Measurements from ENCODE around the gene ARSG. TPM values are rescaled to one million over a fixed set of nuclear protein-coding genes. Genes with fewer than 3 reads are reported as not detected.

ARSG gene
- polyA plus RNA-seq, 1 of the 3 experiments (the other 2 are of a cell fraction), result 0.41 TPM

DNA sequence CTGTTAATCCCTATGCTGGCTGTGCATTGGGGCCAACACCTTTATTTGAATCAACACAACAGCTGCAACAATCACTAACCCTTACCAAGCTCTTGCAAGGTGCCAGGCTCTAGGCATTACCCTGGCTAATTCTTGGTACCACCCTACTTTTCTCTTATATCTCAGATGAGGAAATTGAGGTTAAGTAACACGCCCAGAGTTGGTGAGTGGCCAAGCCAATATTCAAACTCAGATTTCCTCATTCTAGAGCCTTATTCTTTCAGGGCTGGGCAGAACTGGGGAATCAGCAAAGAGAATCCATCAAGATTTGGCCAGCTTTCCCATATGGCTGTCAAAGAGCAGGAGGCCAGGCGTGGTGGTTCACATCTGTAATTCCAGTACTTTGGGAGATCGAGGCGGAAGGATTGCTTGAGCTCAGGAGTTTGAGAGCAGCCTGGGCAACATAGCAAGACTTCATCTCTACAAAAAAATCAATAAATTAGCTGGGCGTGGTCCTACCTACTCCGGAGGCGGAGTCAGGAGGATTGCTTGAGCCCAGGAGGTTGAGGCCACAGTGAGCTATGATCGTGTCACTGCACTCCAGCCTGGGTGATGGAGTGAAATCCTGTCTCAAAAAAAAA is 23.7 kb downstream of the ARSG start:
- POLR2A ChIA-PET, result interaction anchor here (0.6 kb wide), 1 partner anchor 284 kb away, joined by 3 read pairs; no protein-coding TSS in a partner anchor
- CTCF ChIA-PET, result interaction anchor here (0.8 to 2.2 kb wide), 4 partner anchors 12 to 196 kb away, joined by 3 to 6 read pairs (median 4); no protein-coding TSS in a partner anchor

DNA sequence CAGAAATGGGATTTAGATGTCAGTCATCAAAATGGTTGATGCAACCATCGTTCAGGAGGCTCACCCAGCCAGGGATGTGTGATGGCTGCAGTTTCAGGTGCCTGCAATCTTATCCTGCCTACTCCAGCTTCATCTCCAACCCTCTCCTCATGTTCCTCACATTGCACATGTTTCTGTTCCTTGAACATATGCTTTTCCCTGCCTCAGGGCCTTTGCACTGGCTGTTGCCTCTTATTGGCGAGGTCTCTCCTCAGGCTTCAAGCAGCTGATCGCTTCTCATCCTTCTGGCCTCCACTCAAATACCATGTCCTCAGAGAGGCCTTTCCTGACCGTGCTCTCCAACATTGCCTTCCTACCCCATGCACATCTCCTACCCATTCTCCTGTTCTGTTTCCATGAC is 24.6 kb downstream of the ARSG start:
- no peaks in the 10 kb centered on the region for H4K20me1 ChIP-seq (ENCODE audit: insufficient read depth)
- no peaks in the 10 kb centered on the region for H3K36me3 ChIP-seq (replicated peaks in 1 of 2; ENCODE audit: control insufficient read depth in 1 of 2, insufficient read depth in 2 of 2, low read length in 1 of 2)
- no peaks in the 10 kb centered on the region for H3K9me3 ChIP-seq
- no peak for TF ChIP-seq RFX5 (IDR thresholded peaks at IDR 0.05; ENCODE audit: low read length)
- no peak for TF ChIP-seq YY1 (IDR thresholded peaks at IDR 0.05; ENCODE audit: low read depth)
- TF ChIP-seq POLR2AphosphoS5 (IDR thresholded peaks at IDR 0.05; ENCODE audit: low read depth, low read length), result no peak
- no peak for TF ChIP-seq SMC3 (IDR thresholded peaks at IDR 0.05; ENCODE audit: low read depth, low read length)
- TF ChIP-seq, protein P1, sequence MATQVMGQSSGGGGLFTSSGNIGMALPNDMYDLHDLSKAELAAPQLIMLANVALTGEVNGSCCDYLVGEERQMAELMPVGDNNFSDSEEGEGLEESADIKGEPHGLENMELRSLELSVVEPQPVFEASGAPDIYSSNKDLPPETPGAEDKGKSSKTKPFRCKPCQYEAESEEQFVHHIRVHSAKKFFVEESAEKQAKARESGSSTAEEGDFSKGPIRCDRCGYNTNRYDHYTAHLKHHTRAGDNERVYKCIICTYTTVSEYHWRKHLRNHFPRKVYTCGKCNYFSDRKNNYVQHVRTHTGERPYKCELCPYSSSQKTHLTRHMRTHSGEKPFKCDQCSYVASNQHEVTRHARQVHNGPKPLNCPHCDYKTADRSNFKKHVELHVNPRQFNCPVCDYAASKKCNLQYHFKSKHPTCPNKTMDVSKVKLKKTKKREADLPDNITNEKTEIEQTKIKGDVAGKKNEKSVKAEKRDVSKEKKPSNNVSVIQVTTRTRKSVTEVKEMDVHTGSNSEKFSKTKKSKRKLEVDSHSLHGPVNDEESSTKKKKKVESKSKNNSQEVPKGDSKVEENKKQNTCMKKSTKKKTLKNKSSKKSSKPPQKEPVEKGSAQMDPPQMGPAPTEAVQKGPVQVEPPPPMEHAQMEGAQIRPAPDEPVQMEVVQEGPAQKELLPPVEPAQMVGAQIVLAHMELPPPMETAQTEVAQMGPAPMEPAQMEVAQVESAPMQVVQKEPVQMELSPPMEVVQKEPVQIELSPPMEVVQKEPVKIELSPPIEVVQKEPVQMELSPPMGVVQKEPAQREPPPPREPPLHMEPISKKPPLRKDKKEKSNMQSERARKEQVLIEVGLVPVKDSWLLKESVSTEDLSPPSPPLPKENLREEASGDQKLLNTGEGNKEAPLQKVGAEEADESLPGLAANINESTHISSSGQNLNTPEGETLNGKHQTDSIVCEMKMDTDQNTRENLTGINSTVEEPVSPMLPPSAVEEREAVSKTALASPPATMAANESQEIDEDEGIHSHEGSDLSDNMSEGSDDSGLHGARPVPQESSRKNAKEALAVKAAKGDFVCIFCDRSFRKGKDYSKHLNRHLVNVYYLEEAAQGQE (IDR thresholded peaks at IDR 0.05; ENCODE audit: low read depth, low read length), result no peak
- no peak for TF ChIP-seq FOXJ3 (CRISPR knock-in tag; IDR thresholded peaks at IDR 0.05)
- TF ChIP-seq, protein P2, sequence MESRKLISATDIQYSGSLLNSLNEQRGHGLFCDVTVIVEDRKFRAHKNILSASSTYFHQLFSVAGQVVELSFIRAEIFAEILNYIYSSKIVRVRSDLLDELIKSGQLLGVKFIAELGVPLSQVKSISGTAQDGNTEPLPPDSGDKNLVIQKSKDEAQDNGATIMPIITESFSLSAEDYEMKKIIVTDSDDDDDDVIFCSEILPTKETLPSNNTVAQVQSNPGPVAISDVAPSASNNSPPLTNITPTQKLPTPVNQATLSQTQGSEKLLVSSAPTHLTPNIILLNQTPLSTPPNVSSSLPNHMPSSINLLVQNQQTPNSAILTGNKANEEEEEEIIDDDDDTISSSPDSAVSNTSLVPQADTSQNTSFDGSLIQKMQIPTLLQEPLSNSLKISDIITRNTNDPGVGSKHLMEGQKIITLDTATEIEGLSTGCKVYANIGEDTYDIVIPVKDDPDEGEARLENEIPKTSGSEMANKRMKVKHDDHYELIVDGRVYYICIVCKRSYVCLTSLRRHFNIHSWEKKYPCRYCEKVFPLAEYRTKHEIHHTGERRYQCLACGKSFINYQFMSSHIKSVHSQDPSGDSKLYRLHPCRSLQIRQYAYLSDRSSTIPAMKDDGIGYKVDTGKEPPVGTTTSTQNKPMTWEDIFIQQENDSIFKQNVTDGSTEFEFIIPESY (IDR thresholded peaks at IDR 0.05; ENCODE audit: borderline replicate concordance, low read depth), result no peak
- TF ChIP-seq GATA2 (CRISPR knock-in tag; IDR thresholded peaks at IDR 0.05), result no peak
- TF ChIP-seq FOSL2 (IDR thresholded peaks at IDR 0.05; ENCODE audit: borderline replicate concordance, low read depth), result no peak
- TF ChIP-seq, protein P3, sequence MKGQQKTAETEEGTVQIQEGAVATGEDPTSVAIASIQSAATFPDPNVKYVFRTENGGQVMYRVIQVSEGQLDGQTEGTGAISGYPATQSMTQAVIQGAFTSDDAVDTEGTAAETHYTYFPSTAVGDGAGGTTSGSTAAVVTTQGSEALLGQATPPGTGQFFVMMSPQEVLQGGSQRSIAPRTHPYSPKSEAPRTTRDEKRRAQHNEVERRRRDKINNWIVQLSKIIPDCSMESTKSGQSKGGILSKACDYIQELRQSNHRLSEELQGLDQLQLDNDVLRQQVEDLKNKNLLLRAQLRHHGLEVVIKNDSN (IDR thresholded peaks at IDR 0.05; ENCODE audit: borderline replicate concordance, low read depth), result no peak
- no peaks in the 10 kb centered on the region for H3K79me2 ChIP-seq (ENCODE audit: insufficient read depth)
- H3K4me2 ChIP-seq, result no peak overlapping the region
- no peak overlapping the region for H3K9ac ChIP-seq
- H3K9me2 ChIP-seq, result no peaks in the 10 kb centered on the region
- no peaks in the 10 kb centered on the region for H3F3A ChIP-seq (replicated peaks; ENCODE audit: insufficient read depth)
- no peak overlapping the region for H3K27ac ChIP-seq (ENCODE audit: low read depth in 2 of 2, low read length in 1 of 2)
- H3K4me3 ChIP-seq (ENCODE audit: low read depth in 2 of 2, low read length in 1 of 2), result no peak overlapping the region
- DNase-seq, result no peak
- no peak overlapping the region for H2AFZ ChIP-seq (ENCODE audit: low read depth)
- WGBS (ENCODE audit: low lambda C conversion rate), result 33% methylated on average over 4 of the region's 4 CpGs
- CTCF ChIA-PET, result interaction anchor here (0.8 to 2.2 kb wide), 2 partner anchors 10 to 83 kb away, joined by 3 to 6 read pairs; no protein-coding TSS in a partner anchor
- H3K4me1 ChIP-seq (ENCODE audit: control insufficient read depth in 1 of 2, insufficient read depth in 2 of 2, low read depth in 1 of 2, low read length in 1 of 2), result no peaks in the 10 kb centered on the region
- no peaks in the 10 kb centered on the region; the same call in 1 of the 2 replicates for H3K27me3 ChIP-seq (ENCODE audit: insufficient read depth)
- POLR2A ChIA-PET, result no interaction called here

More for the DNA sequence above, 23.7 kb downstream of the ARSG start:
- H3K4me2 ChIP-seq, result no peak overlapping the region
- no peak overlapping the region for H3K27ac ChIP-seq (ENCODE audit: low read depth in 2 of 2, low read length in 1 of 2)
- no peaks in the 10 kb centered on the region for H3F3A ChIP-seq (replicated peaks; ENCODE audit: insufficient read depth)
- H3K79me2 ChIP-seq (ENCODE audit: insufficient read depth), result no peaks in the 10 kb centered on the region
- H3K4me1 ChIP-seq (ENCODE audit: control insufficient read depth in 1 of 2, insufficient read depth in 2 of 2, low read depth in 1 of 2, low read length in 1 of 2), result no peaks in the 10 kb centered on the region
- H3K9ac ChIP-seq, result no peak overlapping the region
- no peaks in the 10 kb centered on the region for H3K36me3 ChIP-seq (replicated peaks in 1 of 2; ENCODE audit: control insufficient read depth in 1 of 2, insufficient read depth in 2 of 2, low read length in 1 of 2)
- H3K27me3 ChIP-seq (ENCODE audit: insufficient read depth), result no peaks in the 10 kb centered on the region; the same call in 1 of the 2 replicates
- H3K9me2 ChIP-seq, result no peaks in the 10 kb centered on the region
- H3K9me3 ChIP-seq, result no peaks in the 10 kb centered on the region
- no peak for DNase-seq
- WGBS (ENCODE audit: low lambda C conversion rate), result 64% methylated on average over 8 of the region's 8 CpGs
- no peak for TF ChIP-seq FOXJ3 (CRISPR knock-in tag; IDR thresholded peaks at IDR 0.05)
- TF ChIP-seq SMC3 (IDR thresholded peaks at IDR 0.05; ENCODE audit: low read depth, low read length), result no peak
- TF ChIP-seq MEF2A (IDR thresholded peaks at IDR 0.05; ENCODE audit: borderline replicate concordance, low read depth), result no peak
- no peak for TF ChIP-seq GATA2 (CRISPR knock-in tag; IDR thresholded peaks at IDR 0.05)
- no peak for TF ChIP-seq YY1 (IDR thresholded peaks at IDR 0.05; ENCODE audit: low read depth)
- TF ChIP-seq NFIC (IDR thresholded peaks at IDR 0.05; ENCODE audit: borderline replicate concordance), result no peak
- no peak for TF ChIP-seq FOXM1 (IDR thresholded peaks at IDR 0.05; ENCODE audit: low read depth)
- TF ChIP-seq TEAD4 (IDR thresholded peaks at IDR 0.05; ENCODE audit: borderline replicate concordance, insufficient read depth), result no peak
- TF ChIP-seq RAD21 (IDR thresholded peaks at IDR 0.05; ENCODE audit: low read length), result no peak
- TF ChIP-seq RFX5 (IDR thresholded peaks at IDR 0.05; ENCODE audit: low read length), result no peak
- TF ChIP-seq SIN3A (IDR thresholded peaks at IDR 0.05; ENCODE audit: borderline replicate concordance, low read depth, low read length), result no peak
- TF ChIP-seq, protein P4, sequence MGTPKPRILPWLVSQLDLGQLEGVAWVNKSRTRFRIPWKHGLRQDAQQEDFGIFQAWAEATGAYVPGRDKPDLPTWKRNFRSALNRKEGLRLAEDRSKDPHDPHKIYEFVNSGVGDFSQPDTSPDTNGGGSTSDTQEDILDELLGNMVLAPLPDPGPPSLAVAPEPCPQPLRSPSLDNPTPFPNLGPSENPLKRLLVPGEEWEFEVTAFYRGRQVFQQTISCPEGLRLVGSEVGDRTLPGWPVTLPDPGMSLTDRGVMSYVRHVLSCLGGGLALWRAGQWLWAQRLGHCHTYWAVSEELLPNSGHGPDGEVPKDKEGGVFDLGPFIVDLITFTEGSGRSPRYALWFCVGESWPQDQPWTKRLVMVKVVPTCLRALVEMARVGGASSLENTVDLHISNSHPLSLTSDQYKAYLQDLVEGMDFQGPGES (IDR thresholded peaks at IDR 0.05; ENCODE audit: low read depth, low read length), result no peak
- H2AFZ ChIP-seq (ENCODE audit: low read depth), result no peak overlapping the region
- H4K20me1 ChIP-seq (ENCODE audit: insufficient read depth), result no peaks in the 10 kb centered on the region
- H3K4me3 ChIP-seq (ENCODE audit: low read depth in 2 of 2, low read length in 1 of 2), result no peak overlapping the region

Measured in SK-N-SH (cell line).